ENCODE data around the gene RER1. TPM values are rescaled to one million over a fixed set of nuclear protein-coding genes. Genes with fewer than 3 reads are reported as not detected.

The RER1 gene
- total RNA-seq, 1 experiment from 2014 or later, result 110 TPM

GRCh38 chr1:2379733-2380404, 11.8 kb upstream of the RER1 start:
- Histone ChIP-seq H3K79me1 (ENCODE audit: insufficient read depth, low read depth, low read length, poor library complexity, severe bottlenecking) (no peaks in the 10 kb centered on the region), H3K4me2 (ENCODE audit: insufficient read depth, insufficient read length, low read length) (no peak overlapping the region), H4K20me1 (ENCODE audit: control insufficient read depth, insufficient read depth, insufficient read length) (no peaks in the 10 kb centered on the region), H4K5ac (ENCODE audit: insufficient read length, low read depth, low read length) (no peak overlapping the region), H3K9me3 (ENCODE audit: control insufficient read depth, low read depth, low read length) (no peaks in the 10 kb centered on the region), H4K8ac (replicated peaks; ENCODE audit: insufficient read length, low read depth, low read length) (no peak overlapping the region), H2AK5ac (ENCODE audit: insufficient read length, low read length) (no peak overlapping the region), H3K79me2 (ENCODE audit: insufficient read depth, low read length) (no peaks in the 10 kb centered on the region), H3K4ac (ENCODE audit: low read depth, low read length) (no peak overlapping the region), H4K91ac (ENCODE audit: insufficient read length, low read depth, low read length) (no peak overlapping the region), H3K23ac (ENCODE audit: insufficient read length, low read depth, low read length) (no peak overlapping the region), H2AFZ (ENCODE audit: low read length) (no peak overlapping the region), H3K14ac (ENCODE audit: insufficient read depth, low read length) (no peak overlapping the region), H2BK5ac (ENCODE audit: insufficient read length, low read length) (no peak overlapping the region), H2BK20ac (ENCODE audit: low read depth, low read length, poor library complexity, severe bottlenecking) (no peak overlapping the region), H3K27ac (ENCODE audit: insufficient read length, low read depth, low read length) (no peak overlapping the region), H2BK120ac (ENCODE audit: low read depth, low read length, poor library complexity, severe bottlenecking) (no peak overlapping the region), H3T11ph (ENCODE audit: low read length) (no peak overlapping the region), H2BK15ac (ENCODE audit: low read depth, low read length) (no peak overlapping the region), H3K18ac (ENCODE audit: insufficient read length, low read depth, low read length) (no peak overlapping the region), H3K4me1 (ENCODE audit: insufficient read depth, low read length) (no peaks in the 10 kb centered on the region), H3K56ac (ENCODE audit: insufficient read length, low read depth, low read length) (no peak overlapping the region), H3K23me2 (ENCODE audit: insufficient read length, low read depth, low read length, poor library complexity, severe bottlenecking) (no peaks in the 10 kb centered on the region), H2BK12ac (ENCODE audit: insufficient read length, low read depth, low read length) (no peak overlapping the region), H3K9ac (ENCODE audit: extremely low read depth, insufficient read length, low read length) (no peak overlapping the region), H3K27me3 (ENCODE audit: insufficient read depth, low read length) (no peaks in the 10 kb centered on the region)
- H3K4me1 Mint-ChIP-seq, result peaks cover 3 to 4% of the 10 kb centered on the region in 2 experiments; a peak in 1 of 4 replicates
- no CpG with 5 or more reads among the region's 23 CpGs for WGBS (ENCODE audit: extremely low coverage, insufficient read length, low lambda C conversion rate)
- TF ChIP-seq CTCF (conservative IDR thresholded peaks at IDR 0.05), result no peak
- H3K4me3 Mint-ChIP-seq, result no peak overlapping the region
- H3K9me3 Mint-ChIP-seq, result no peaks in the 10 kb centered on the region
- H3K36me3 Mint-ChIP-seq (ENCODE audit: insufficient read depth in 1 of 3, low read depth in 3 of 3), result no peaks in the 10 kb centered on the region; a peak in 1 of 7 replicates
- H3K27ac Mint-ChIP-seq, result peak overlapping the region in 1 of 3 experiments; percentile 44; a peak in 2 of 7 replicates
- DNase-seq, result no peak
- no peaks in the 10 kb centered on the region; the same call in none of the 2 replicates for H3K27me3 Mint-ChIP-seq (ENCODE audit: low read depth)
